Lower lobe of right lung (tissue), 2 donors: ENCODE results near the gene SPEM3. TPM values are rescaled to one million over a fixed set of nuclear protein-coding genes. Genes with fewer than 3 reads are reported as not detected.

Experiments
- ATAC-seq, 2 donors: fragments of 200-7000 bp; cut with Tn5 transposase; one replicate each; pipeline ENCODE4 v1.9.1; 2020 to 2022; ENCODE audit warnings: mild to moderate bottlenecking in 2 of 2, moderate library complexity in 2 of 2
- DNase-seq: peaks from one replicate; pipeline ENCODE4 v3.0.0-alpha.2; 2020
- H3K27ac ChIP-seq: fragments of 200-600 bp; one replicate; pipeline ENCODE4 v1.8.0; 2022
- H3K27me3 ChIP-seq: fragments of 200-600 bp; one replicate; pipeline ENCODE4 v1.8.0; 2022; ENCODE audit warnings: low read depth
- H3K36me3 ChIP-seq: fragments of 200-600 bp; one replicate; pipeline ENCODE4 v1.8.0; 2022; ENCODE audit warnings: mild to moderate bottlenecking
- H3K4me1 ChIP-seq: fragments of 200-600 bp; one replicate; pipeline ENCODE4 v1.8.0; 2022
- H3K4me3 ChIP-seq: fragments of 200-600 bp; one replicate; pipeline ENCODE4 v1.8.0; 2022; ENCODE audit warnings: mild to moderate bottlenecking
- H3K9me3 ChIP-seq: fragments of 200-600 bp; one replicate; pipeline ENCODE4 v1.8.0; 2022
- CTCF ChIP-seq: fragments of 200-600 bp; IDR thresholded peaks from one replicate; pipeline ENCODE4 v1.8.0; 2022; ENCODE audit warnings: antibody characterized with exemption, mild to moderate bottlenecking
- intact Hi-C: fragments of 100-400 bp; cut with DNase I; formaldehyde crosslinking; loops from one replicate; pipeline ENCODE4 v1.11.0; 2022
- total RNA-seq: library from RNA; stranded (reverse); fragmentation: NEBNext Ultra II Directional; extraction: Animal tissue kit (Norgen Biotek cat#: 25700); gene quantifications from one replicate; pipeline ENCODE4 v1.2.1, GENCODE V29; 2021
- donor health status: DM: no; HTN: yes; CAD: no; lungs with severe emphysema.

The SPEM3 gene
- total RNA-seq, 1 donor from 2014 or later, result not detected

GRCh38 chr17:7391307-7391706, 37.4 kb upstream of the SPEM3 start:
- intact Hi-C loops, result no loop called here
- H3K27me3 ChIP-seq, result no peaks in the 10 kb centered on the region
- DNase-seq (no peak), ATAC-seq (no peak)
- H3K4me3 ChIP-seq, result no peak overlapping the region
- peak overlapping the region; percentile 46 for H3K27ac ChIP-seq
- no peak for TF ChIP-seq CTCF
- H3K9me3 ChIP-seq, result no peaks in the 10 kb centered on the region
- H3K4me1 ChIP-seq, result peaks cover 26% of the 10 kb centered on the region
- H3K36me3 ChIP-seq, result peaks cover 48% of the 10 kb centered on the region

- intact Hi-C loops, result no loop called here
- H3K4me1 ChIP-seq, result peaks cover 26% of the 10 kb centered on the region
- peak overlapping the region; percentile 87 for H3K27ac ChIP-seq
- peaks cover 37% of the 10 kb centered on the region for H3K36me3 ChIP-seq
- no peak for ATAC-seq
- no peak for TF ChIP-seq CTCF
- no peak for DNase-seq
- H3K9me3 ChIP-seq, result no peaks in the 10 kb centered on the region
- no peaks in the 10 kb centered on the region for H3K27me3 ChIP-seq
- peak overlapping the region; percentile 86 for H3K4me3 ChIP-seq
Observed at GRCh38 chr17:7392696-7393612, 35.7 kb upstream of the SPEM3 start.

- ATAC-seq (peak; percentile 41), DNase-seq (no peak)
- peak overlapping the region; percentile 87 for H3K27ac ChIP-seq
- peaks cover 28% of the 10 kb centered on the region for H3K36me3 ChIP-seq
- no peaks in the 10 kb centered on the region for H3K27me3 ChIP-seq
- intact Hi-C loops, result no loop called here
- peaks cover 26% of the 10 kb centered on the region for H3K4me1 ChIP-seq
- no peaks in the 10 kb centered on the region for H3K9me3 ChIP-seq
- TF ChIP-seq CTCF, result no peak
- peak overlapping the region; percentile 86 for H3K4me3 ChIP-seq
Observed at GRCh38 chr17:7393613-7394451, 34.8 kb upstream of the SPEM3 start.

- ATAC-seq, result peak; percentile 95 to 97
- Histone ChIP-seq H3K4me3 (peak within 1 kb of the TSS; percentile 86), H3K36me3 (peaks cover 21% of the 10 kb centered on the region), H3K4me1 (peaks cover 26% of the 10 kb centered on the region), H3K9me3 (no peaks in the 10 kb centered on the region), H3K27me3 (no peaks in the 10 kb centered on the region), H3K27ac (peak within 1 kb of the TSS; percentile 87)
- intact Hi-C loops, result no loop called here
- TF ChIP-seq CTCF, result no peak
- peak; percentile 91 for DNase-seq
Observed at GRCh38 chr17:7394452-7395191, 34.0 kb upstream of the SPEM3 start, which contains the start of gene PLSCR3. Gene PLSCR3, minus strand, starts transcription at chr17:7394525. Its CDS starts 415 bp downstream, at chr17:7394110.

- intact Hi-C loops, result no loop called here
- H3K36me3 ChIP-seq, result peaks cover 9% of the 10 kb centered on the region
Observed at GRCh38 chr17:7396147-7396546, 32.5 kb upstream of the SPEM3 start.

More at GRCh38 chr17:7396147-7396546, 32.5 kb upstream of the SPEM3 start:
- no peak for TF ChIP-seq CTCF
- peaks cover 22% of the 10 kb centered on the region for H3K4me1 ChIP-seq
- no peak overlapping the region for H3K4me3 ChIP-seq
- H3K9me3 ChIP-seq, result no peaks in the 10 kb centered on the region
- no peak for DNase-seq
- H3K27me3 ChIP-seq, result no peaks in the 10 kb centered on the region
- ATAC-seq, result no peak
- no peak overlapping the region for H3K27ac ChIP-seq
